ENCODE data around the gene MRPL37. TPM values are rescaled to one million over a fixed set of nuclear protein-coding genes. Genes with fewer than 3 reads are reported as not detected.

The MRPL37 gene
- total RNA-seq, 2 experiments from 2014 or later, result 107 to 126 TPM

- intact Hi-C loops (cut with micrococcal nuclease; ENCODE audit: unreplicated experiment), result no loop called here
- H3K4me2 ChIP-seq (ENCODE audit: low read length), result no peak overlapping the region
- POLR2A ChIA-PET, result interaction anchor here (0.6 kb wide), 1 partner anchor 1012 kb away, joined by 3 read pairs; no protein-coding TSS in a partner anchor
- no peaks in the 10 kb centered on the region for H3K9me2 ChIP-seq (ENCODE audit: insufficient read depth, low read length)
- H3K27ac ChIP-seq (ENCODE audit: low read depth, low read length, poor library complexity, severe bottlenecking), result no peak overlapping the region
- H3K4me1 ChIP-seq (ENCODE audit: insufficient read depth, low read length, poor library complexity, severe bottlenecking), result no peaks in the 10 kb centered on the region
- no peak overlapping the region for H3K4me3 ChIP-seq (ENCODE audit: low read depth, low read length, poor library complexity, severe bottlenecking)
- H3K9me3 ChIP-seq (ENCODE audit: low read length), result no peaks in the 10 kb centered on the region
- TF ChIP-seq CTCF (conservative IDR thresholded peaks at IDR 0.05; ENCODE audit: low read length) (no peak), EZH2phosphoT487 (IDR thresholded peaks at IDR 0.05; ENCODE audit: borderline replicate concordance, low read depth, low read length) (no peak)
- BruUV-seq (replicated peaks), result no TSS peak
- CTCF ChIA-PET (ENCODE audit: unreplicated experiment), result no interaction called here
- H2AFZ ChIP-seq (ENCODE audit: low read length), result no peak overlapping the region
- no peaks in the 10 kb centered on the region for H3K36me3 ChIP-seq (ENCODE audit: insufficient read depth, low read length)
- no peaks in the 10 kb centered on the region for H4K20me1 ChIP-seq (ENCODE audit: insufficient read depth, low read length)
- no peaks in the 10 kb centered on the region for H3K79me2 ChIP-seq (ENCODE audit: insufficient read depth, low read depth, low read length)
- DNase-seq (ENCODE audit: low spot score), result no peak
Observed at GRCh38 chr1:54173681-54174080, 26.3 kb upstream of the MRPL37 start.

DNA sequence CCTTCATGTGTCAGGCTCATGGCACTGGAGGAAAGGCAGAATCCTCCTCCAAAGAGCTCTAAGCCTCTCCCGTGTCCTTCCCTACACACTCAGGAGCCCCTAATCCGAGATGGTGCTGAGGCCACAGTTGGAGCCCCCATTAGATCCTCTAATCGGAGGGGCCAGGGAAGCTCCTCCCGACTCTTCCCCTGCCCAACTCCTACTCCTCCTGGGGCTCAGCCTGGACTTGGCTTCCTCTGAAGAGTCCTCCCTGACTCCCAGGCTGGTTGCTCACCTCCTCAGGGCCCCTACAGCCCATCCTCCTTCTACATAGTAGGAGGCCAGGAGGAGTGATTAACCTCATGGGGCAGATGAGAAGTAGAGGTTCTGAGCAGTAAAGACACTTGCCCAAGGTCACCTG lies 25.9 kb upstream of the MRPL37 start:
- Histone ChIP-seq H3K4me2 (ENCODE audit: low read length) (no peak overlapping the region), H3K27ac (ENCODE audit: low read depth, low read length, poor library complexity, severe bottlenecking) (no peak overlapping the region), H3K4me3 (ENCODE audit: low read depth, low read length, poor library complexity, severe bottlenecking) (no peak overlapping the region), H3K79me2 (ENCODE audit: insufficient read depth, low read depth, low read length) (no peaks in the 10 kb centered on the region), H3K36me3 (ENCODE audit: insufficient read depth, low read length) (no peaks in the 10 kb centered on the region), H3K4me1 (ENCODE audit: insufficient read depth, low read length, poor library complexity, severe bottlenecking) (no peaks in the 10 kb centered on the region), H2AFZ (ENCODE audit: low read length) (no peak overlapping the region), H3K9me2 (ENCODE audit: insufficient read depth, low read length) (no peaks in the 10 kb centered on the region), H4K20me1 (ENCODE audit: insufficient read depth, low read length) (no peaks in the 10 kb centered on the region), H3K9me3 (ENCODE audit: low read length) (no peaks in the 10 kb centered on the region)
- no TSS peak for BruUV-seq (replicated peaks)
- POLR2A ChIA-PET, result interaction anchor here (0.6 kb wide), 1 partner anchor 1012 kb away, joined by 3 read pairs; no protein-coding TSS in a partner anchor
- intact Hi-C loops (cut with micrococcal nuclease; ENCODE audit: unreplicated experiment), result no loop called here
- CTCF ChIA-PET (ENCODE audit: unreplicated experiment), result no interaction called here
- TF ChIP-seq CTCF (conservative IDR thresholded peaks at IDR 0.05; ENCODE audit: low read length) (no peak), EZH2phosphoT487 (IDR thresholded peaks at IDR 0.05; ENCODE audit: borderline replicate concordance, low read depth, low read length) (no peak)
- no peak for DNase-seq (ENCODE audit: low spot score)

- ChIA-PET CTCF (ENCODE audit: unreplicated experiment) (interaction anchor here (0.6 kb wide), 1 partner anchor 9 kb away, joined by 3 read pairs; no protein-coding TSS in a partner anchor), POLR2A (interaction anchor here (0.5 kb wide), 1 partner anchor 12 kb away, joined by 3 read pairs; no protein-coding TSS in a partner anchor)
- BruUV-seq (replicated peaks), result no TSS peak
- no peak for TF ChIP-seq EZH2phosphoT487 (IDR thresholded peaks at IDR 0.05; ENCODE audit: borderline replicate concordance, low read depth, low read length)
- no peak for TF ChIP-seq CTCF (conservative IDR thresholded peaks at IDR 0.05; ENCODE audit: low read length)
- no peak for DNase-seq (ENCODE audit: low spot score)
- H3K4me1 ChIP-seq (ENCODE audit: insufficient read depth, low read length, poor library complexity, severe bottlenecking), result no peaks in the 10 kb centered on the region
- no peaks in the 10 kb centered on the region for H3K9me3 ChIP-seq (ENCODE audit: low read length)
- H3K27ac ChIP-seq (ENCODE audit: low read depth, low read length, poor library complexity, severe bottlenecking), result no peak overlapping the region
- no peaks in the 10 kb centered on the region for H3K9me2 ChIP-seq (ENCODE audit: insufficient read depth, low read length)
- intact Hi-C loops (cut with micrococcal nuclease; ENCODE audit: unreplicated experiment), result no loop called here
- no peak overlapping the region for H3K4me3 ChIP-seq (ENCODE audit: low read depth, low read length, poor library complexity, severe bottlenecking)
- H2AFZ ChIP-seq (ENCODE audit: low read length), result no peak overlapping the region
- no peaks in the 10 kb centered on the region for H4K20me1 ChIP-seq (ENCODE audit: insufficient read depth, low read length)
- no peaks in the 10 kb centered on the region for H3K79me2 ChIP-seq (ENCODE audit: insufficient read depth, low read depth, low read length)
- no peak overlapping the region for H3K4me2 ChIP-seq (ENCODE audit: low read length)
- H3K36me3 ChIP-seq (ENCODE audit: insufficient read depth, low read length), result peaks cover 13% of the 10 kb centered on the region
Observed at GRCh38 chr1:54176621-54177327, 23.2 kb upstream of the MRPL37 start.

All from OCI-LY7 (cell line).